PC-3 (cell line): ENCODE results near the gene PEX11B. TPM values are rescaled to one million over a fixed set of nuclear protein-coding genes. Genes with fewer than 3 reads are reported as not detected.

Experiments used
- ATAC-seq: fragments of 200-7000 bp; cut with Tn5 transposase; 2 replicates; pipeline ENCODE4 v1.9.1; 2020; ENCODE audit warnings: mild to moderate bottlenecking, moderate library complexity
- BruUV-seq: library from RNA; stranded (reverse); fragments of 400-500 nt; replicated peaks from 2 replicates; lab custom pipeline; 2021; lab: Mats Ljungman, UMichigan
- CTCF ChIA-PET: fragments of 300-600 bp; sonication (Branson Sonifier 250); formaldehyde crosslinking; loops from one replicate; lab custom pipeline; 2022; ENCODE audit warnings: antibody characterized with exemption; lab: Charles Lee
- POLR2A ChIA-PET: fragments of 300-600 bp; sonication (Branson Sonifier 250); formaldehyde crosslinking; loops from one replicate; lab custom pipeline; 2022; ENCODE audit warnings: antibody characterized with exemption; ENCODE audit not compliant: unreplicated experiment; lab: Charles Lee
- DNase-seq: peaks from one replicate; pipeline ENCODE4 v3.0.0-alpha.2; 2015
- H2AFZ ChIP-seq: fragments of 300-600 bp; sonication (generic); 2 replicates; pipeline ENCODE4 v1.6.0; 2016; ENCODE audit warnings: antibody characterized with exemption, low read length
- H3F3A ChIP-seq: fragments of 300-600 bp; sonication (generic); one replicate; pipeline ENCODE4 v1.6.0; 2017; ENCODE audit warnings: antibody characterized with exemption, low read length, control low read depth, mild to moderate bottlenecking; ENCODE audit not compliant: unreplicated experiment
- H3K27ac ChIP-seq: fragments of 300-600 bp; sonication (generic); 2 replicates; pipeline ENCODE4 v1.5.1; 2016; ENCODE audit warnings: mild to moderate bottlenecking, low read length
- H3K27me3 ChIP-seq: fragments of 300-600 bp; sonication (generic); 2 replicates; pipeline ENCODE4 v1.6.1; 2016; ENCODE audit warnings: low read length, mixed read lengths
- H3K36me3 ChIP-seq: fragments of 300-600 bp; sonication (generic); 2 replicates; pipeline ENCODE4 v1.6.1; 2016; ENCODE audit warnings: low read depth, mixed run types, low read length, mixed read lengths
- H3K4me1 ChIP-seq: fragments of 300-600 bp; sonication (generic); 2 replicates; pipeline ENCODE4 v1.5.1; 2016; ENCODE audit warnings: low read length; ENCODE audit not compliant: insufficient read depth
- H3K4me2 ChIP-seq: fragments of 300-600 bp; sonication (generic); 2 replicates; pipeline ENCODE4 v1.6.0; 2016; ENCODE audit warnings: low read length
- H3K4me3 ChIP-seq: fragments of 300-600 bp; sonication (generic); 2 replicates; pipeline ENCODE4 v1.5.1; 2016; ENCODE audit warnings: mild to moderate bottlenecking, low read length, mixed read lengths
- H3K79me2 ChIP-seq: fragments of 300-600 bp; sonication (generic); 2 replicates; pipeline ENCODE4 v1.6.1; 2017; ENCODE audit warnings: low read length, mixed read lengths
- H3K9ac ChIP-seq: fragments of 300-600 bp; sonication (generic); 2 replicates; pipeline ENCODE4 v1.6.0; 2016; ENCODE audit warnings: mild to moderate bottlenecking, low read length
- H3K9me2 ChIP-seq: fragments of 300-600 bp; sonication (generic); replicated peaks from 2 replicates; pipeline ENCODE4 v1.6.1; 2016; ENCODE audit warnings: mixed run types, low read length, mixed read lengths
- H3K9me3 ChIP-seq: fragments of 300-600 bp; sonication (generic); 2 replicates; pipeline ENCODE4 v1.6.1; 2016; ENCODE audit warnings: low read length, mixed read lengths
- H4K20me1 ChIP-seq: fragments of 300-600 bp; sonication (generic); 2 replicates; pipeline ENCODE4 v1.6.1; 2016; ENCODE audit warnings: low read length, mixed read lengths
- EZH2 ChIP-seq: fragments of 300-600 bp; sonication (generic); IDR thresholded peaks from one replicate; pipeline ENCODE4 v1.6.1; 2017; ENCODE audit warnings: antibody characterized with exemption, mild to moderate bottlenecking, low read length; ENCODE audit not compliant: unreplicated experiment
- EZH2phosphoT487 ChIP-seq: fragments of 300-600 bp; sonication (generic); IDR thresholded peaks from 2 replicates; pipeline ENCODE4 v1.6.1; 2018; ENCODE audit warnings: mild to moderate bottlenecking, antibody characterized with exemption, low read length, borderline replicate concordance
- intact Hi-C: fragments of 100-400 bp; cut with micrococcal nuclease; formaldehyde crosslinking; loops from 2 replicates; pipeline ENCODE4 v1.9.0; 2023
- total RNA-seq: library from RNA; depleted of rRNA; stranded (reverse); fragments of >200 nt; gene quantifications from 2 replicates; pipeline ENCODE4 v1.2.3, GENCODE V29; 2014
- TF ChIP-seq, protein P1 (sequence below): fragments of 300-600 bp; sonication (generic); conservative IDR thresholded peaks from 2 replicates; pipeline ENCODE4 v1.5.1; 2017; ENCODE audit warnings: antibody characterized with exemption, low read depth, mild to moderate bottlenecking, low read length

The PEX11B gene
- total RNA-seq, 1 experiment from 2014 or later, result 27.4 TPM

DNA sequence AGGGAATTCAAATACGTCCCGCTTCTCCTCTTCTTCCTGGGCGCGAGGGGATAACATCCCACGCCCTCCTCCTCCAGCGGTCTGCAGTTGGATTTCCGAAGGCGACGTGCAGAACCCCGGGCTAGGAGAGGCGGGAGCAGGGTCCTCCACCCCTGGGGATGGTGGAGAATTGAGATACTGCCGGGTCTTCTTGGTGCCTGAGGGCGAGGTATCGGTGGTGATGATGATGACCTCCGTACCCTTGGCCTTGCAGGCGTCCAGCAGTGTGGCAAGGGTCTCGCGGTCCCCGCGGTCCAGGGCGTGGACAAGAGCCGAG lies 42.5 kb upstream of the PEX11B start:
- Histone ChIP-seq H3K27me3 (no peaks in the 10 kb centered on the region), H3K4me1 (peaks cover 52% of the 10 kb centered on the region), H2AFZ (peak overlapping the region; percentile 83), H3K4me3 (peak overlapping the region; percentile 76), H3K36me3 (no peaks in the 10 kb centered on the region), H3F3A (no peaks in the 10 kb centered on the region), H3K27ac (no peak overlapping the region), H3K9me3 (no peaks in the 10 kb centered on the region), H3K79me2 (peaks cover 11% of the 10 kb centered on the region), H3K9ac (no peak overlapping the region), H3K4me2 (peak overlapping the region; percentile 91), H3K9me2 (no peaks in the 10 kb centered on the region), H4K20me1 (no peaks in the 10 kb centered on the region)
- TF ChIP-seq EZH2, result no peak
- TF ChIP-seq, protein P1, sequence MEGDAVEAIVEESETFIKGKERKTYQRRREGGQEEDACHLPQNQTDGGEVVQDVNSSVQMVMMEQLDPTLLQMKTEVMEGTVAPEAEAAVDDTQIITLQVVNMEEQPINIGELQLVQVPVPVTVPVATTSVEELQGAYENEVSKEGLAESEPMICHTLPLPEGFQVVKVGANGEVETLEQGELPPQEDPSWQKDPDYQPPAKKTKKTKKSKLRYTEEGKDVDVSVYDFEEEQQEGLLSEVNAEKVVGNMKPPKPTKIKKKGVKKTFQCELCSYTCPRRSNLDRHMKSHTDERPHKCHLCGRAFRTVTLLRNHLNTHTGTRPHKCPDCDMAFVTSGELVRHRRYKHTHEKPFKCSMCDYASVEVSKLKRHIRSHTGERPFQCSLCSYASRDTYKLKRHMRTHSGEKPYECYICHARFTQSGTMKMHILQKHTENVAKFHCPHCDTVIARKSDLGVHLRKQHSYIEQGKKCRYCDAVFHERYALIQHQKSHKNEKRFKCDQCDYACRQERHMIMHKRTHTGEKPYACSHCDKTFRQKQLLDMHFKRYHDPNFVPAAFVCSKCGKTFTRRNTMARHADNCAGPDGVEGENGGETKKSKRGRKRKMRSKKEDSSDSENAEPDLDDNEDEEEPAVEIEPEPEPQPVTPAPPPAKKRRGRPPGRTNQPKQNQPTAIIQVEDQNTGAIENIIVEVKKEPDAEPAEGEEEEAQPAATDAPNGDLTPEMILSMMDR, result no peak
- TF ChIP-seq EZH2phosphoT487, result no peak
- ChIA-PET CTCF (no interaction called here), POLR2A (no interaction called here)
- no peak for ATAC-seq
- BruUV-seq, result no TSS peak
- no peak for DNase-seq
- intact Hi-C loops, result no loop called here

DNA sequence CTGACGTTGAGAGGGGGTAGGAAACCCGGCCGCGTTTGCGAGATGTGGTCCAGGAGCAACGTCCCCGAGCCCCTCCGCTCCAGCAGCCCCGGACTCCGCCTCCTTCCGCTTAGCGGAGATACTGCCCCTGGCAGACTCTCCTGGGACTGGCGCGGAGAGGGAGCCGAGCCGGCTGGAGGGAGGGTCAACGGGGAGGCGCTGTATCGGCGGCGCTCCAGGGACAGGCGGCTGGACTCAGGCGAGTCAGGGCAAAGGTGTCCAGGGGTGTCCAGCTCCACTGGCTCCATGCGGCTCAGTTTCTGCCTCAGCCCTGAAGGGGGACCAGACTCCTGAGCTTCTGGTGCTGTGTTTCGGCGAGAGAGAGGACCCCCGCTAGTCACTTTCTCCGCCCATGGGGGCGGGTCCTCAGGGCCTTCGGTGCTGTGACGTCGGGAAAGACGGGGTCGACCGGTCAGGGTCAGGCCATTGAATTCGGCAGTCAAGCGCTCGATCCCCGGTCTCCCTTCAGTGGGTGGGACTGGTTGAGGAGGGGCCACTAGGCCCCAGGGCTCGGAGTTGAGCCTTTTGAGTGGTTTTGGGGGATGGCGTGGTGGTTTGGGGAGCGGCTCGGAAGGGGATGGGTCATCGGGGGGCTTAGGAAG lies 42.1 kb upstream of the PEX11B start:
- Histone ChIP-seq H3K27me3 (no peaks in the 10 kb centered on the region), H2AFZ (peak overlapping the region; percentile 83), H3K9me3 (no peaks in the 10 kb centered on the region), H3K27ac (no peak overlapping the region), H3K9ac (no peak overlapping the region), H3K4me3 (peak overlapping the region; percentile 76), H3F3A (no peaks in the 10 kb centered on the region), H4K20me1 (no peaks in the 10 kb centered on the region), H3K79me2 (peaks cover 16% of the 10 kb centered on the region), H3K9me2 (no peaks in the 10 kb centered on the region), H3K4me2 (peak overlapping the region; percentile 91), H3K36me3 (no peaks in the 10 kb centered on the region), H3K4me1 (peaks cover 57% of the 10 kb centered on the region)
- CTCF ChIA-PET, result no interaction called here
- intact Hi-C loops, result no loop called here
- peak; percentile 46 for DNase-seq
- no TSS peak for BruUV-seq
- POLR2A ChIA-PET, result no interaction called here
- ATAC-seq, result no peak
- TF ChIP-seq EZH2, result no peak
- TF ChIP-seq, protein P1, result peak; percentile 20; the same call in 1 of the 2 replicates

DNA sequence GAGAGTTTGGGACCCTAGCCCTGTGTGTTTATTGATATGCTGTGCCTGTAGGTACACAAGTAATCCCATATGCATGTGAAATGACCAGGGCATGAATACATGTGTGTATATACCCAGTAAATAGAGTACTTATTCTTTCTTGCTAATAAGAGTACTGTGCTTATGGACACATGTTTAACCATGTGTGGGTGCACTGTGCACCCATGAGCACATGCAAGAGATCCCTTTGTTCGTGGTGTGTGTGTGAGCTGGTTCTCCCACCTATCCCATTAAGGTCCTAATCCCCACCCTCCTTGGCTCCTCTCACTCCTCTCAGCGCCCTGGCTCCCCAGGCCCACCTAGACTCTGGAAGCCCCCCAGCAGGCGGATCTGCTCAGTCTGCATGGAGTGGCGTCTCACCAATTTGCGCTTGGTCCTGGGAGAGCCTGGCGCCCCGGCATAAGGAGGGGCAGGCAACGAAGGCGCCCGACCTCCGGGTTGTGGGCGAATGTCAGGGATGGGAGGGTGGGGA lies 41.5 kb upstream of the PEX11B start:
- intact Hi-C loops, result loop anchor here (2.0 to 5.0 kb wide), 2 partner anchors 15 to 43 kb away; partner anchors contain the start of gene PEX11B
- ChIA-PET CTCF (no interaction called here), POLR2A (no interaction called here)
- no peaks in the 10 kb centered on the region for H3K27me3 ChIP-seq
- H3K9ac ChIP-seq, result no peak overlapping the region
- H3K9me2 ChIP-seq, result no peaks in the 10 kb centered on the region
- H3K4me2 ChIP-seq, result peak overlapping the region; percentile 91; the same call in 1 of the 2 replicates
- H3K79me2 ChIP-seq, result peaks cover 20% of the 10 kb centered on the region
- H3K36me3 ChIP-seq, result no peaks in the 10 kb centered on the region
- no peaks in the 10 kb centered on the region for H3K9me3 ChIP-seq
- DNase-seq (no peak), ATAC-seq (no peak)
- H3F3A ChIP-seq, result no peaks in the 10 kb centered on the region
- H4K20me1 ChIP-seq, result no peaks in the 10 kb centered on the region
- no peak for TF ChIP-seq EZH2phosphoT487
- no peak for TF ChIP-seq EZH2
- TF ChIP-seq, protein P1, result no peak
- H3K4me1 ChIP-seq, result peaks cover 60% of the 10 kb centered on the region
- peak overlapping the region; percentile 76; the same call in 1 of the 2 replicates for H3K4me3 ChIP-seq
- BruUV-seq, result no TSS peak
- H2AFZ ChIP-seq, result no peak overlapping the region
- H3K27ac ChIP-seq, result no peak overlapping the region
